ENCODE results near the gene APOBEC3B.
"Not testable (repeated sequence)": the region's sequence is repeated elsewhere in the genome, so short reads cannot be mapped to it uniquely, and the experiment has no call there.

APOBEC3B gene

GRCh38 chr22:39003165-39003638 is 21.1 kb downstream of the APOBEC3B start:
- DNase-seq, result peak; percentile 16

GRCh38 chr22:39007177-39007576 is 25.0 kb downstream of the APOBEC3B start:
- no peak for DNase-seq

GRCh38 chr22:39008271-39008850 is 26.2 kb downstream of the APOBEC3B start:
- not testable (repeated sequence) for DNase-seq

GRCh38 chr22:39010946-39011345 is 28.8 kb downstream of the APOBEC3B start:
- no peak for DNase-seq

GRCh38 chr22:39012533-39013511 is 30.7 kb downstream of the APOBEC3B start:
- DNase-seq, result no peak

GRCh38 chr22:39013561-39013941 is 31.4 kb downstream of the APOBEC3B start:
- not testable (repeated sequence) for DNase-seq

- peak; percentile 0 for DNase-seq
Observed at GRCh38 chr22:39013942-39014722, 32.0 kb downstream of the APOBEC3B start, which contains the start of gene APOBEC3C. APOBEC3C (plus strand) TSS chr22:39014257; CDS start chr22:39014363, 106 bp downstream.

GRCh38 chr22:39014723-39015121 is 32.6 kb downstream of the APOBEC3B start:
- not testable (repeated sequence) for DNase-seq

GRCh38 chr22:39016592-39016991 is 34.4 kb downstream of the APOBEC3B start:
- no peak for DNase-seq

GRCh38 chr22:39017596-39018365 is 35.6 kb downstream of the APOBEC3B start:
- DNase-seq, result no peak

- DNase-seq, result peak; percentile 52
Observed at GRCh38 chr22:39020021-39020651, 38.0 kb downstream of the APOBEC3B start.

GRCh38 chr22:39021552-39022250 is 39.6 kb downstream of the APOBEC3B start:
- DNase-seq, result no peak

GRCh38 chr22:39024519-39025308 is 42.6 kb downstream of the APOBEC3B start:
- DNase-seq, result no peak

GRCh38 chr22:39026509-39027150 is 44.5 kb downstream of the APOBEC3B start:
- DNase-seq, result no peak

GRCh38 chr22:39027717-39028116 is 45.6 kb downstream of the APOBEC3B start:
- DNase-seq, result no peak

- no peak for DNase-seq
Observed at GRCh38 chr22:39028281-39028680, 46.1 kb downstream of the APOBEC3B start.

GRCh38 chr22:39029227-39029626 is 47.1 kb downstream of the APOBEC3B start:
- no peak for DNase-seq

GRCh38 chr22:39030705-39031104 is 48.6 kb downstream of the APOBEC3B start:
- no peak for DNase-seq

GRCh38 chr22:39031434-39032295 is 49.5 kb downstream of the APOBEC3B start:
- not testable (repeated sequence) for DNase-seq

Data from NCI-H526 treated with DMSO at 0.1 percent for 48 hours (cell line).